Kidney epithelial cell (primary cell): ENCODE data around the gene ZC3H14. TPM values are rescaled to one million over a fixed set of nuclear protein-coding genes. Genes with fewer than 3 reads are reported as not detected.

Experiments
- DNase-seq: peaks from one replicate; pipeline ENCODE4 v3.0.0-alpha.2; 2010; ENCODE audit warnings: low read depth
- H3K27me3 ChIP-seq: 2 replicates; pipeline ENCODE4 v1.6.0; 2011; ENCODE audit warnings: low read length; ENCODE audit not compliant: control insufficient read depth, insufficient read depth
- H3K36me3 ChIP-seq: 2 replicates; pipeline ENCODE4 v1.5.1; 2011; ENCODE audit warnings: low read length; ENCODE audit not compliant: control insufficient read depth, insufficient read depth
- H3K4me3 ChIP-seq: 2 replicates; pipeline ENCODE4 v1.5.1; 2011; ENCODE audit warnings: low read depth, mild to moderate bottlenecking, control low read depth, low read length
- total RNA-seq: library from RNA; depleted of rRNA; stranded (reverse); fragments of >200 nt; gene quantifications from 2 replicates; pipeline ENCODE4 v1.2.3, GENCODE V29; 2015
- TF ChIP-seq, protein P1 (sequence below): IDR thresholded peaks from 2 replicates; pipeline ENCODE4 v1.5.1; 2011; ENCODE audit warnings: mild to moderate bottlenecking, moderate library complexity, low read length, control low read depth, inconsistent platforms; ENCODE audit not compliant: insufficient read depth, poor library complexity, severe bottlenecking

ZC3H14 gene
- total RNA-seq, 1 donor from 2014 or later, result 59.9 TPM

DNA sequence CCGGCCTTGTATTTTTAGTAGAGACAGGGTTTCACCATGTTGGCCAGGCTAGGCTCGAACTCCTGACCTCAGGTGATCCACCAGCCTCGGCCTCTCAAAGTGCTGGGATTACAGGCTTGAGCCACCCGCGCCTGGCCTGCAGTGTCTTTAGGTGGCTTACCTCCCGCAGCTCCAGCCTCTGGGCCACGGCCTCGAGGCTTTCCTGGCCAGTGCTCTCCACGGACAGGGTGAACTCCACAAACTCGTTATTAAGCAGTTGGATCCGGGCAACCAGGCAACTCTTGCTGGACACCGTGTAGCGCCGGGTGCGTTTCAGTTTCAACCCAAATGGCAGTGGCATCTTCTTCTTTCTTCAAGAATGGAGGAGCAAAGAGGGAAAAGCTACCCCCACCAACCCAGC lies 12.8 kb upstream of the ZC3H14 start:
- TF ChIP-seq, protein P1, sequence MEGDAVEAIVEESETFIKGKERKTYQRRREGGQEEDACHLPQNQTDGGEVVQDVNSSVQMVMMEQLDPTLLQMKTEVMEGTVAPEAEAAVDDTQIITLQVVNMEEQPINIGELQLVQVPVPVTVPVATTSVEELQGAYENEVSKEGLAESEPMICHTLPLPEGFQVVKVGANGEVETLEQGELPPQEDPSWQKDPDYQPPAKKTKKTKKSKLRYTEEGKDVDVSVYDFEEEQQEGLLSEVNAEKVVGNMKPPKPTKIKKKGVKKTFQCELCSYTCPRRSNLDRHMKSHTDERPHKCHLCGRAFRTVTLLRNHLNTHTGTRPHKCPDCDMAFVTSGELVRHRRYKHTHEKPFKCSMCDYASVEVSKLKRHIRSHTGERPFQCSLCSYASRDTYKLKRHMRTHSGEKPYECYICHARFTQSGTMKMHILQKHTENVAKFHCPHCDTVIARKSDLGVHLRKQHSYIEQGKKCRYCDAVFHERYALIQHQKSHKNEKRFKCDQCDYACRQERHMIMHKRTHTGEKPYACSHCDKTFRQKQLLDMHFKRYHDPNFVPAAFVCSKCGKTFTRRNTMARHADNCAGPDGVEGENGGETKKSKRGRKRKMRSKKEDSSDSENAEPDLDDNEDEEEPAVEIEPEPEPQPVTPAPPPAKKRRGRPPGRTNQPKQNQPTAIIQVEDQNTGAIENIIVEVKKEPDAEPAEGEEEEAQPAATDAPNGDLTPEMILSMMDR, result no peak
- Histone ChIP-seq H3K36me3 (peaks cover 3% of the 10 kb centered on the region), H3K4me3 (no peak overlapping the region), H3K27me3 (no peaks in the 10 kb centered on the region)
- DNase-seq, result no peak

- no peak for DNase-seq
- H3K4me3 ChIP-seq, result peak overlapping the region; percentile 60
- no peaks in the 10 kb centered on the region for H3K27me3 ChIP-seq
- TF ChIP-seq, protein P1, result peak; percentile 44
- peaks cover 3% of the 10 kb centered on the region for H3K36me3 ChIP-seq
Observed at GRCh38 chr14:88551094-88551870, 11.6 kb upstream of the ZC3H14 start.

- Histone ChIP-seq H3K4me3 (peak overlapping the region; percentile 60), H3K27me3 (no peaks in the 10 kb centered on the region), H3K36me3 (peaks cover 3% of the 10 kb centered on the region)
- TF ChIP-seq, protein P1, result no peak
- no peak for DNase-seq
Observed at GRCh38 chr14:88551980-88552431, 10.8 kb upstream of the ZC3H14 start.

DNA sequence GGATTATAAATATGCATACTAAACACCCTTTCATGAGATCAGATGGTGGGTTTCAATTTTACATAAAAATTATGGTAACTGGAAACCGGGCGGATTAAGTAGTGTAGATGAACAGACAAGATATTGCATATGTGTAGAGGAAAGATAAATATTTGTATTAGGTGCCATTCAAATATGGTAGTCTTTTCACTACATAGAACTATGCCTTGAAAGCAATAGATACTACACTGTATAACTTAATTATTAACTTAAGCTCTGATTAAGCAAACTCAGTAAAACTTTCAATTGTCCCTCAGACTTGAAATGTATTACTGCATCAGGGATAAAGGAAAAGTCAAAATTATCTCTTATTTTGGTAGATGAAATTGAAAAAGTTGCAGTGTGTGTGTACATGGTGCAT lies 10.0 kb upstream of the ZC3H14 start:
- H3K4me3 ChIP-seq, result no peak overlapping the region
- TF ChIP-seq, protein P1, result no peak

DNA sequence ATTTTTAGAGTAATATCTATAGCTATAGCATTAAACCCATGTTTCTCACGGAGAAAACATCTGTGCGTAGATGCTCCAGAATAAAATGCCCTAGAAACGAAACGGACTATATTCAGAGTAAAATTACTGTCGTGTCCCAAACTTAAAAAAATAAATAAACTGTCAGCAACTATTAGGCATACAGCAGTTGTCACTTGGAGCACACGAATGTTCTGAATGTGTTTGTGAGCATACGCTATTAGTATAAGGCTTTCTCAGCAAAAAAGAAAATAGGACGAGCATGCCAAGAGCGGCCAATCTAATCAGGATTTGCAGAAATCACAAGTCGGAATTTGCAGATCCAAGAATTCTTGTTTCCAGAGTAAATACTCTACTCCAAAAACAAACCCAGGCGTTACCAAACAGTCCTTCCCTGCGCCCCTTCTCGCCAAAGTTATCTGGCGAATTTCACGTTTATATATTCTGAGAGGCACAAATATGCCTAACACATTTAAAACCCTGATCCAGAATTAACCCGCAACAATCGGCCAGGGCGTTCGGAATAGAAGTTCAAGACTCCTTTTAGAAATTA lies 8.9 kb upstream of the ZC3H14 start:
- Histone ChIP-seq H3K27me3 (no peaks in the 10 kb centered on the region), H3K4me3 (peak overlapping the region; percentile 66), H3K36me3 (no peaks in the 10 kb centered on the region)
- TF ChIP-seq, protein P1, result no peak
- DNase-seq, result no peak

More for the DNA sequence above, 10.0 kb upstream of the ZC3H14 start:
- no peaks in the 10 kb centered on the region for H3K27me3 ChIP-seq
- no peak for DNase-seq
- no peaks in the 10 kb centered on the region for H3K36me3 ChIP-seq
